Left hindlimb (tissue), 1 donor: ENCODE measurements around the gene SELENOO.
A peak's percentile ranks its signal among the peaks of the same experiment; 100 is the strongest.

Experiments
- DNase-seq: peaks from one replicate; pipeline ENCODE4 v3.0.0-alpha.2; 2018

Gene SELENOO

DNA sequence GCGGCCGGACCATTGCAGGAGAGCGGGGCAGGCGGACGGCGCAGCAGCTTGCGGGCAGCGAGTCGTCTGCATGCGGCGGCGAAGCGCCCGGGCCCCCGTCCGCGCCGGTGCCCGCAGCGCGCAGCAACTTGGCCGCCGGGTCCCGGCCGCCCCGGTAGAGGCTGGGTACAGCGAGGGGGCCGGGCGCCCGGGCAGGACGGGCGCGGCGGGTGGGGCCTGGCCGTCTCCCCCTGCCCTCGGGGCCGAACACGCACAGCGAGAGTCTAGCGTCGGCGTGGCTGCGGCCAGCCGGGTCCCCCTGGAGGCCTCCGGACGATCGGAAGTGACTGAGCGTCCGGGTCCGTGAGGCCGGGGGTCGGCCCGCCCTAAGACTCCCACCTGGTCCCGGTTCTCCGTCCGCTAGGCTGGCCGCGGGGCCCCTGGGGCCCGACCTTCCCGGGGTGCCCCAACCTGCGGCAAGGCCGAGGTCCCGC lies 15.9 kb upstream of the SELENOO start:
- no peak for DNase-seq

- DNase-seq: peak; percentile 95
These were observed 15.3 kb upstream of the SELENOO start, which contains the start of gene TRABD for GRCh38 chr22:50185375-50186087. TRABD (plus strand) TSS chr22:50185913; CDS start chr22:50193061, 7,148 bp downstream.

- DNase-seq: no peak
These were observed 14.6 kb upstream of the SELENOO start for GRCh38 chr22:50186181-50186714.

DNA sequence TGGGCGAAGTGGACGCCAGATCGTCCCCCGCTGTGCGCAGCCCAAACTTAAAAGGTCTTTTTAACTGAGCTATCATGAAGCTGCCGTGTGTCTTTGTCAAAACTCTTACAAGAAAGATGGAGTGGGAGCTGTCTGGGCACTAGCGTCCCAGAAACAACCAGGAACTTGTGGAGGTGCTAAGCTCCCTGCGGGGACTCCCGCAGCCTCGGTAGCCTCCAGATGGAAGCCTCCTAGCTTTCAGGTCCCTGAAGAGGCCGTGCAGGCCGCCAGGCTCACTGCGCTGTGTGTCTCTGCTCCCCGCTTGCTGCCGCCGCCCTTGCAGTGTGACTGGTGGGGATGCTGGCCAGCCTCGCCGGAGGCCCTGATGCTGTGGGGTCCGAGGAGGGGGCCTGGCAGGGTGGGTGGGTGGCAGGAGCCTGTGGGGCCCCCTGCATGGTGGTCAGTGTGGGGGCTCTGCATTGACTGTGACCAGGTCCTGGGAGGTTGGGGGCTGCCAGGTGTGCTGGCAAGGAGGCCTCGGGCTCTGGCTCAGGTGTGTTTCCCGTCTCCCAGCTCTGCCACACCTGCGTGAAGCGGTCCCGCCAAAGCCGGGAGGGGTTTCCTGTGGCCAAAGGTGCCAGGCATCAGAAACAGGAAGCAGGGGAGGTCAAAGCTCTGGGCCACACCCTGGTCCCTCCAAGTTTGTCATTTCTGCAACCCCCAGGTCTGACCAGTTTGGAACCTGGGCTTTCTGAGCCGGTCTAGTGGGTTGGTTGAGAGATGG lies 13.9 kb upstream of the SELENOO start:
- DNase-seq: no peak

DNA sequence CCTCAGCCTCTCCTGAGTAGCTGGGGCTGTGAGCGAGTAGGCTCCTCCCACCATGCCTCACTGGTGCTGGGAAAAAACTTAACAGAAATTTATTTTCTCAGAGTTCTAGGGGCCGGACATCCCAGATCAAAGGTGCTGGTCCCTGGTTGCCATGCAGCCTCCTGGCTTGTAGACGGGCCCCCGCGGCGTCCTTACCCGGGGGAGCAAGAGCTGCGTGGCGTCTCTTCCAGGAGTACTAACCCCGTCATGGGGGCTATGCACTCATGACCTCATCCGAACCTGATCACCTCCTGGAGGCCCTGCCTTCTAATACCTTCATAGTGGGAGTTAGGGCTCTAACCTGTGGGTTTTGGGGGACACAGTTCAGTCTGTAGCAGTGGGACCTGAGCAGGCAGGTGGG lies 12.5 kb upstream of the SELENOO start:
- DNase-seq: no peak

GRCh38 chr22:50189184-50189848 lies 11.5 kb upstream of the SELENOO start:
- DNase-seq: no peak

DNA sequence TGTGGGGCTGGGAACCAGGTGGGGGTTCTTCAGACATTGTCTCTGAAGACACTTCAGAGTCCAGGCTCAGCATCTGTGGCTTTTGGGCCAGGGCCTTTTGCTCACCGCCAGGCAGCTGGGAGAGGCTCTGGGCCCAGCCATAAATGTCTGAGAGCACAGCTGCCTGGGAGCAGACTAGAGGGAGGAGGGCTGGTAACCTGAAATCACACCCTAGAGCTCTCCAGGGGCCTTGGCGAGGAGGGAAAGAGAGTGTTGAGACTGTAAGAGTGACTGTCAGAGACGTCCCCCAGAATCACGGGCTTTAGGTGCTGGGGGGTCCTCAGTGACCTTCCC lies 11.0 kb upstream of the SELENOO start:
- DNase-seq: peak; percentile 70

DNA sequence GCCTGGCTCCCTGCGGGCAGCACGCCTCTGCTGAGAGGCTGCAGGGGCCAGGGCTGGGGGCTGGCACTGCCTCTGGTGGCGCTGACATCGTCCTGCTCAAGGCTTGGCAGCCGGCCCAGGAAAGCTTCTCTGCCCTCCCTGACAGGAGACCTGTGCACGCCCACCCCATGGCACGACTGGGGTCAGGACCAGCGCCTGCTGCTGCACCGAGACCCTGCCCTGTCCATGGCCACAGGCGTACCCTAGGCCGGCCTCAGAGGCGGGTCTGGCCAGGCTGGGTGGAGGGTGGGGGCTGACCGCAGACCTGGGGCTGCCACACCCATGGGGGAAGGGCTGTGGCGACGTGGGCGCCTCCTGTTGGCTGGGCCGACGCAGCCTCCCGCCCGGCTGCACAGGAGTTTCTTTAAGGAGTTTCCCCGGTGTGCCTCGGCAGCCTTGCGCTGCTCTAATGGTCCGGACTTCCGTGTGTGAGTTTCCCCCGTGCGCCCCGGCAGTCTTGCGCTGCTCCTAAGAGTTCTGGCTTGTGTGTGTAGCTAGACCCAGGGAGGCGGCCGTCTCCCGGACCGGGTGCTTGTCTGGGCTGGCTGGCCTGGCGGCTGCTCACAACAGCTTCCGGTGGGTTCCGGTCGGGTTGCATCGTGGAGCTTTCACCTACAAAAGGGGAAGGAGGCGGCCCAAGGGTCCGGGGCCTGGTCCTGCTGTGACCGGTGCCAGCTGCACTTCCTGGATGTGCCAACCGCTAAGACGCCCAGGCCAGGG lies 10.4 kb upstream of the SELENOO start:
- peak; percentile 83 for DNase-seq

DNA sequence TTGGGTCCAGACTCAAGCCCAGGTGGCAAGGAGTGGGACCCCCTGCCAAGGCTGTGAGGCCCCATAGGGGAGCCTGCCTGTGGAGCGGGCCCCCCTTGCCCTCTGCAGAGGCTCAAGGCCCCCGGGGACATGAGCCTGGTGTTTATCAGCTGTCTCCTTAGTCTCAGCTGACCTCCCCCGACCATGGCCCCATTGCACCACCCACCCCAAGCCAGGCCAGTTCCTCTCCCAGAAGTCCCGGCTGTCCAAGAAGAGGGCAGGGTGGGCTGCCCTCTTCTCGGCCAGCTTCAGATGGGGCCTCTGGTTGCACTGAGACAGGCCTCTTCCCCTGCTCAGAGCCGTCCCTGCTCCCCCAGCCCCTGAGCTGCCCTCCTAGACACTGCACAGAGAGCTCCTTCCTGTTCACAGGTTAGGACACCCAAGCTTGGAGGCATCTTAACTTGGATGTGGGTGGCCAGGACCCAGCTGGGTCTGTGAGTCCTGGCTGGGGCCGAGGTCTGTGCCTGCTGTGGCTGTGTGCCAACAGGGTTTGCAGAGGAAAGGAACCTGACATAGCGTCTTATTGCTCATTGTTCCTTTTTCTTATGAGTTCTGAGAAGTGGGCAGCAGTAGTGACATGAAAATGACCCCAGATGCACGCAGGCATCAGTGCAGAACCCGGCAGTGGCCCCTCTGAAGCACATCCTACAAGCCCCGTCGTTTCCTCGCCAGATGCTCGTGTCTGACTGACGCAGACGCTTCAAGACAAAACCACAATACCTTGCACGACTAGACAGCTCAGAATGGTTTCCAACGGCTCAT lies 9.7 kb upstream of the SELENOO start:
- DNase-seq: no peak

DNA sequence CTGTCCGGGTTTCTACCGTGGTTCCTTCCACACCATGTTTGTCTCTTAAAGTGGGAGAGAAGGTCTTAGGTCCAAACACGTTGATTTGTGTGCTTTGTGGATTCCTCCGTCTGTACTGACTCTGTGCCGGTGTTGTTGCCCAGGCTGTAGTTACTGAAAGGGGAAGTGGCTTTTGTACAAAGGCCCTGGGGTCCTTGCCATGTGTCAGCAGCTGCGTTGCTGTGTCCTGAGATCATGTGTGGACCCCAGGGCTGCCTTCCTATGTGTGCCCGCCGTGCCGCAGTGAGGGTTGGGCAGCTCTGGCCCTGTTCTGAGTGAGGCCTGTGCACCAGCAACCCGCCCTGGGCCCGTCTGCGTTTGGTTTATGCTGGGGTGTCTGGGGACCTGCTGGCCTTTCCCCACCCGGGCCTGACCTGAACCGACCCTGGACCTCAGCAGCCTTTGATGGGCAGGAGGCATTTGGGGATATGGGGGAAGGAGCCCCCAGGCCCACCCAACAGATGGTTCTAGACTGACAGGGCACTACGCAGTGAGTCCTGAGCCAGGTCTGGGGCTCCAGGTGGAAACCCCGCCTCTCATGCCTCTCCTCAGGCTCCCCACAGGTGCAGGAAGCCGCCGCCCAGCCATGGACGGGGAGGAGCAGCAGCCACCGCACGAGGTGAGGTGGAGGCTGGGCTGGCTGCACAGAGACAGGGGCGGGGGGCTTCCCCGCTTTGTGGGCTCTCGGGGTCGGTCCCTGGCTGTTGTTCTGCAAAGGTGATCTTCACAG lies 8.2 kb upstream of the SELENOO start:
- no peak for DNase-seq

DNA sequence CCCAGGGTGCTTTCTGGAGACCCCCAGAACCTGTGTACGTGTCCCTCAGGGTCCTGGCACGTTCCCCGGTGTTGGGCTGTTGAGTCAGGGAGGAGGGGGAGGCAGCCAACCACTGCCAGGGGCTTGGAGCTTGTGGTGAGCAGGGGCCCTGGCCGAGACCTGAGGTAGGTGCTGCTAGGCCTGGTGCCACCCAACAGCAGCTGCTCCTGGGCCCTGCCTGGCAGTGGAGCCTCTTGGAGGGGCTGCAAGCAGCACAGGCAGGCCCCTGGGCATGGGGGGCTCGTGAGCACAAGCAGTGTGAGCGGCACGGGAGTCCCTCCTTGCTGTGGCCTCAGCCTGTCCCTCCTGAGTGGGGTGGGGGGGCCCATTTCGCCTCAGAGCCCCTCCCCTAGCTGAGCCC lies 7.2 kb upstream of the SELENOO start:
- no peak for DNase-seq

- no peak for DNase-seq
These were observed 6.6 kb upstream of the SELENOO start for GRCh38 chr22:50194037-50194805.

DNA sequence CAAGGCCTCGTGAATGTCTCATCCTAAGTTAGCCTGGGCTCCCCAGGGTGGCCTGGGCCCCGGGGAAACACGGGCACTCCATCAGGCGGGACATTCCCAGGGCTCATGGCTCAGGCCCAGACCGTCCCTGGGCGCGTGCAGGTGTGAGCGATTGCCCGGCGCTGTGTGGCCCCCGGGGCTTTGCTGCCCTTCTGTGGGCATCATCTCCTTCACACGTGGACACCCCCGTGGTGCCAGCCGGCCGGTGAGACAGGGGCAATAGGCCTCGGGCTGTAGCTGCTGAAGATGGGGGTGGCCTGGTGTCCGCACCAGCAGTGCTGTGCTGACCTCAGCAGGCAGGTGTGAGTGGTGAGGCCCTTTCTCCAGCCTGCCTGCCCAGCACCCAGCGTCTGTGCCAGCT lies 4.6 kb upstream of the SELENOO start:
- DNase-seq: no peak

DNA sequence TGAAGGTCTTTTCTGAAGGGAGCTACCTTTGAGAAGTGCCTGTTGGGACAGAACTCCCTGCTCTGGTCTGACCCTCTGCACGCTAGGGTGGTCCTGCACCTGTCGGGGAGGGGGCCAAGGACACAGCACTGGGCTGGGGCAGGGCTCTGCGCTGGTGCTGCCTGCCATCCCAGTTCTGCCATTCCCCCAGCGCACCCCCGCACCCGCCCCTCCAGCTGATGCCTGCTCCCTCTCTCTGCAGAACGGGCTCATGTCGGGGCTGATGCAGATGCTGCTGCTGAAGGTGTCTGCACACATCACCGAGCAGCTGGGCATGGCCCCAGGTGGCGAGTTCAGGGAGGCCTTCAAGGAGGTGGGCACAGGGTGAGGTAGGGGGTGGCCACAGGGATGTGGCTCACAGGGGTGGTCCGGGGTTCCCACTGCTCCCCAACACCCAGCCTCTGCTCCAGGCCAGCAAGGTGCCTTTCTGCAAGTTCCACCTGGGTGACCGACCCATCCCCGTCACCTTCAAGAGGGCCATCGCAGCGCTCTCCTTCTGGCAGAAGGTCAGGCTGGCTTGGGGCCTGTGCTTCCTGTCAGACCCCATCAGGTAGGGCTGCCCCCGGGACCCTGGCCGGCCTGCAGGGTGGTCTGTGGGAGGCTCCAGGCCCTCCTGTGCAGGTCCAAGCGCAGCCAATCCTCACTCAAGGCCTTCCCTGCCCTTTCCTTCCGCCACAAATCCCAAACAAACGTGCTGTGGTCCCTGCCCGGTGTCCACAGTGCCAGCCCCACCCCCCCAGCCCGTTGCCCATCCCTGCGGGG lies 3.6 kb upstream of the SELENOO start:
- DNase-seq: no peak

DNA sequence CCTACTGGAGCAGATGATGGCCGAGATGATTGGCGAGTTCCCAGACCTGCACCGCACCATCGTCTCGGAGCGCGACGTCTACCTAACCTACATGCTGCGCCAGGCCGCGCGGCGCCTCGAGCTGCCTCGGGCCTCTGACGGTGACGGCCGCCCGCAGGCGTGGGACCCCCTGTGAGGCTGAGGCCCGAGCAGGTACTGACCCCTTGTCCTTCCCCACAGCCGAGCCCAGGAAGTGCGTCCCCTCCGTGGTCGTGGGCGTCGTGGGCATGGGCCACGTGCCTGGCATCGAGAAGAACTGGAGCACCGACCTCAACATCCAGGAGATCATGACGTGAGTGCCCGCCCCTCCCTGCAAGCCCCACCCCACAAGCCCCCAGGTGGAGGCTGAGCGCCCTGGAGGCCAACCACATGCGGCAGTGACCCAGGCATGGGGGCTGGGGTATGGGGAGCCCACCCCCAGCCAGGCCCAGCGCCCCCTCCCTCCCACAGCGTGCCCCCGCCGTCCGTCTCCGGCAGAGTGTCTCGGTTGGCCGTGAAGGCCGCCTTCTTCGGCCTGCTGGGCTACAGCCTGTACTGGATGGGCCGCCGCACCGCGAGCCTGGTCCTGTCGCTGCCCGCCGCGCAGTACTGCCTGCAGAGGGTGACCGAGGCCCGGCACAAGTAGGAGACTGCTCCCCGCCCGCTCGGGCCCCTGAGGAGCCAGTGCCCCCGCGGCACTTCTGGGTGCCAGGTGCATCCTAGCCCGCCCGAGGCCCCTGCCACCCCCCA lies 2.8 kb upstream of the SELENOO start:
- DNase-seq: no peak

- no peak for DNase-seq
These were observed 2.2 kb upstream of the SELENOO start for GRCh38 chr22:50198624-50199017.

GRCh38 chr22:50199251-50199721 lies 1.5 kb upstream of the SELENOO start:
- no peak for DNase-seq

GRCh38 chr22:50199829-50200460 lies 866 bp upstream of the SELENOO start:
- DNase-seq: no peak
